OCI-LY7 (cell line): ENCODE results near the gene GGT6.

Source experiments
- EZH2phosphoT487 ChIP-seq: fragments of 200-600 bp; sonication (generic); IDR thresholded peaks from 2 replicates; pipeline ENCODE4 v1.6.1; 2018; ENCODE audit warnings: low read depth, borderline replicate concordance, mild to moderate bottlenecking, mixed run types, antibody characterized with exemption, low read length, moderate library complexity, mixed read lengths
- TF ChIP-seq, protein P1 (sequence below): fragments of 200-600 bp; sonication (generic); conservative IDR thresholded peaks from 2 replicates; pipeline ENCODE4 v1.5.1; 2014; ENCODE audit warnings: mild to moderate bottlenecking, antibody characterized with exemption, low read length, moderate library complexity, mixed read lengths

DNA sequence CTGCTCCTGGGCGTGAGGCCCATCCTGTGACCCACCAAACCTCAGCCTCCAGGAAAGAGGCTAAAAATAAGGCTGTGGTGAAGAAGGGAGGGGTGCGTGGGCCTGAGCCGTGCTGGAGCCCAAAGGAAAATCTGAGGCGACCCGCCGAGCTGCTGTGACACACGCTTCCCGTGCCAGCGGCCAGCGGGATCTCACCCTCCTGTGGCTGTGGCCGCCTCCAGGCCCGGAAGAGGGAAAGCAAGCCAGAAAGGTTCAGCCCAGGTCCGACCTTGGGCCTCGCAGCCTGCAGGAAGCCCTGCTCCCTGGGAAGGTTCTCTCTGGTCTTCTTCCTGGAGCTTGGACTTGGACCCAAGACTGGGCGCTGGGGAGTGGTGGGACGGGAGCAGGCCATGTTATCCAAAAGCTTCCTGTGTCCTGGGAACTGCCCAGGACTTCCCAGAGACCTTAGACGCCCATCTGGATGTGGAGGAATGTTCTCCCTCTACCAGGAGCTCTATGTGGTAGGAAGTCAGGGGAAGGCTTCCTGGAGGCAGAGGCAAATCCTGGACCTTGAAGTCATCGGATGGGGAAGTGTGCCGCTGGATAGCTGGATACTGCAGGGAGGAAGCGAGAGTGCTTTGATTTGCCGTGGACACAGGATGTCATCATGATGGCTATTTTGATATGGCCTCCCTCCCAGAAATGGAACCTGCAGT lies 50.3 kb downstream of the GGT6 start:
- TF ChIP-seq, protein P1, sequence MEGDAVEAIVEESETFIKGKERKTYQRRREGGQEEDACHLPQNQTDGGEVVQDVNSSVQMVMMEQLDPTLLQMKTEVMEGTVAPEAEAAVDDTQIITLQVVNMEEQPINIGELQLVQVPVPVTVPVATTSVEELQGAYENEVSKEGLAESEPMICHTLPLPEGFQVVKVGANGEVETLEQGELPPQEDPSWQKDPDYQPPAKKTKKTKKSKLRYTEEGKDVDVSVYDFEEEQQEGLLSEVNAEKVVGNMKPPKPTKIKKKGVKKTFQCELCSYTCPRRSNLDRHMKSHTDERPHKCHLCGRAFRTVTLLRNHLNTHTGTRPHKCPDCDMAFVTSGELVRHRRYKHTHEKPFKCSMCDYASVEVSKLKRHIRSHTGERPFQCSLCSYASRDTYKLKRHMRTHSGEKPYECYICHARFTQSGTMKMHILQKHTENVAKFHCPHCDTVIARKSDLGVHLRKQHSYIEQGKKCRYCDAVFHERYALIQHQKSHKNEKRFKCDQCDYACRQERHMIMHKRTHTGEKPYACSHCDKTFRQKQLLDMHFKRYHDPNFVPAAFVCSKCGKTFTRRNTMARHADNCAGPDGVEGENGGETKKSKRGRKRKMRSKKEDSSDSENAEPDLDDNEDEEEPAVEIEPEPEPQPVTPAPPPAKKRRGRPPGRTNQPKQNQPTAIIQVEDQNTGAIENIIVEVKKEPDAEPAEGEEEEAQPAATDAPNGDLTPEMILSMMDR: no peak
- no peak for TF ChIP-seq EZH2phosphoT487
